Measurements from ENCODE around the gene ACTN1. TPM values are rescaled to one million over a fixed set of nuclear protein-coding genes. Genes with fewer than 3 reads are reported as not detected.

Gene ACTN1
- total RNA-seq, 1 donor from 2014 or later = 27.9 TPM

- intact Hi-C loops (cut with micrococcal nuclease) = no loop called here
- H3K4me1 Mint-ChIP-seq (ENCODE audit: low read depth) = no peaks in the 10 kb centered on the region
- DNase-seq (ENCODE audit: low spot score) = no peak
- peaks cover 3% of the 10 kb centered on the region for H3K27me3 Mint-ChIP-seq (ENCODE audit: insufficient read depth)
- no peak overlapping the region for H3K27ac Mint-ChIP-seq
- no peaks in the 10 kb centered on the region for H3K36me3 Mint-ChIP-seq (ENCODE audit: low read depth)
- no peak overlapping the region for H3K4me3 Mint-ChIP-seq
- H3K9me3 Mint-ChIP-seq = no peaks in the 10 kb centered on the region
Measured at GRCh38 chr14:69004731-69005431, 25.8 kb upstream of the ACTN1 start.

GRCh38 chr14:69003626-69004025 lies 24.5 kb upstream of the ACTN1 start:
- no peak overlapping the region for H3K27ac Mint-ChIP-seq

DNA sequence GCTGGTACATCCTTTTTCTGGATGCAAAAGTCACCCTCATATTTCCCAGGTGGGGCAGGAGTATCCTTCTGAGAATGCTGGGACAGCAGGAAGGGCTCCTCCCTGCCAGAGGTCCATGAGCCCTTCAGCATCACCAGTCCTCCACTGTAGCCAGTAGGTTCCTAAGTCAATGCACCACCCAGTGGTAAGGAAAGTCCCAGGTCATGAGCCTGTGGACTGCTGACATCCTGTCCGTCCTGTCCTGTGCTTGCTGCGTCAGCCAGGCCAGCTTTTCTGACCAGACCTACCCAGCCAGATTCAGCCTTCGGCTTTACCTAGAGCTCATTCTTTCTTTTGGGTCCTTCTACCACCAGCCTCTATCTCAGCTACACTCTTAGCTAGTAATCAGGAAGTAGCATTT lies 23.0 kb upstream of the ACTN1 start:
- Mint-ChIP-seq H3K27me3 (ENCODE audit: insufficient read depth) (peaks cover 7% of the 10 kb centered on the region), H3K4me3 (no peak overlapping the region), H3K4me1 (ENCODE audit: low read depth) (no peaks in the 10 kb centered on the region), H3K27ac (no peak overlapping the region), H3K9me3 (no peaks in the 10 kb centered on the region), H3K36me3 (ENCODE audit: low read depth) (no peaks in the 10 kb centered on the region)
- intact Hi-C loops (cut with micrococcal nuclease) = no loop called here
- DNase-seq (ENCODE audit: low spot score) = no peak

More at GRCh38 chr14:69003626-69004025, 24.5 kb upstream of the ACTN1 start:
- intact Hi-C loops (cut with micrococcal nuclease) = no loop called here
- Mint-ChIP-seq H3K27me3 (ENCODE audit: insufficient read depth) (peaks cover 7% of the 10 kb centered on the region), H3K9me3 (no peaks in the 10 kb centered on the region), H3K4me1 (ENCODE audit: low read depth) (no peaks in the 10 kb centered on the region), H3K36me3 (ENCODE audit: low read depth) (no peaks in the 10 kb centered on the region), H3K4me3 (no peak overlapping the region)
- no peak for DNase-seq (ENCODE audit: low spot score)

GRCh38 chr14:69001375-69001774 lies 22.3 kb upstream of the ACTN1 start:
- Mint-ChIP-seq H3K27ac (no peak overlapping the region), H3K9me3 (no peaks in the 10 kb centered on the region), H3K36me3 (ENCODE audit: low read depth) (no peaks in the 10 kb centered on the region), H3K4me3 (no peak overlapping the region), H3K27me3 (ENCODE audit: insufficient read depth) (peaks cover 7% of the 10 kb centered on the region), H3K4me1 (ENCODE audit: low read depth) (no peaks in the 10 kb centered on the region)
- DNase-seq (ENCODE audit: low spot score) = no peak
- intact Hi-C loops (cut with micrococcal nuclease) = no loop called here

DNA sequence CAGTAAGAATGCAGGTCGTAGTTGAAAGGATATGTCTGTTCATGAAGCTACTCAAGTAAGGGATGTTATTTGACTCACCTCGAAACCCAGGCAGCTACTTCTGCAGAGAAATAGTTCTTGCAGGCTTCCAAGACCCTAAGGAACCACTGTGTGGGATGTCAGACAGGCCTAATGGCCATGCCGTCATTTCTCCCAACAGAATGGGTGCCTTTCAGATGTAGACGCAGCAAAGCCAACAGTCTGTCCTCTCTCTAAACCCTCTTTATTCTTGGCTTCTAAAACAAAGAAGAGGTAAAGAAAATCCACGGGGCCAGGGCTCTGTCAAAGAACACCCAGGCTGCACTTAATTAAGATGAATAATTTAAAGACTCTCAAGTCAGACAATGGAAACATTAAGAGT lies 19.0 kb upstream of the ACTN1 start:
- H3K4me3 Mint-ChIP-seq = no peak overlapping the region
- peaks cover 22% of the 10 kb centered on the region for H3K4me1 Mint-ChIP-seq (ENCODE audit: low read depth)
- intact Hi-C loops (cut with micrococcal nuclease) = no loop called here
- peaks cover 15% of the 10 kb centered on the region for H3K9me3 Mint-ChIP-seq
- H3K36me3 Mint-ChIP-seq (ENCODE audit: low read depth) = no peaks in the 10 kb centered on the region
- peaks cover 4% of the 10 kb centered on the region for H3K27me3 Mint-ChIP-seq (ENCODE audit: insufficient read depth)
- DNase-seq (ENCODE audit: low spot score) = no peak
- no peak overlapping the region for H3K27ac Mint-ChIP-seq

GRCh38 chr14:68995731-68996130 lies 16.6 kb upstream of the ACTN1 start:
- H3K36me3 Mint-ChIP-seq (ENCODE audit: low read depth) = no peaks in the 10 kb centered on the region
- H3K9me3 Mint-ChIP-seq = peaks cover 15% of the 10 kb centered on the region
- DNase-seq (ENCODE audit: low spot score) = no peak
- H3K4me1 Mint-ChIP-seq (ENCODE audit: low read depth) = peaks cover 22% of the 10 kb centered on the region
- intact Hi-C loops (cut with micrococcal nuclease) = no loop called here
- H3K27ac Mint-ChIP-seq = no peak overlapping the region
- no peak overlapping the region for H3K4me3 Mint-ChIP-seq
- H3K27me3 Mint-ChIP-seq (ENCODE audit: insufficient read depth) = peaks cover 7% of the 10 kb centered on the region

DNA sequence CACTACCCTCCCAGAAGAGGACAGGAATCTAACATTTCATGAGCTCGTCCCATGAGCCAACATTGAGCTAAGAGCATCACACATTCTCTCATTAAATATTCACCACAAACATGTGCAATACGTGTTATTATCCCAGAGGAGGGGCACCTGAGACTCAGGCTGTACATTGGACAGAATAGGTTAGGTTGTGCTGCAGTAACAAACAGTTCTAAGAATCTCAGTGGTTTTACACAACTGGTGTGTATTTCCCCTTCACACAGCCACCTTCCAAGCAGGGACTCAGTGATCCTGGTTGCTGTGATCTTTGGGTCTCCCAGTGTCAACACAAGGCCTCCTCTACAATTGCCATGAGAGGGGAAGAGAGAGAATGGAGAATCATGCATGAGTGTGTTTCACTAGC lies 15.0 kb upstream of the ACTN1 start:
- H3K36me3 Mint-ChIP-seq (ENCODE audit: low read depth) = no peaks in the 10 kb centered on the region
- peaks cover 22% of the 10 kb centered on the region for H3K4me1 Mint-ChIP-seq (ENCODE audit: low read depth)
- peaks cover 13% of the 10 kb centered on the region for H3K27me3 Mint-ChIP-seq (ENCODE audit: insufficient read depth)
- H3K27ac Mint-ChIP-seq = no peak overlapping the region
- peaks cover 15% of the 10 kb centered on the region for H3K9me3 Mint-ChIP-seq
- no peak overlapping the region for H3K4me3 Mint-ChIP-seq
- intact Hi-C loops (cut with micrococcal nuclease) = no loop called here
- DNase-seq (ENCODE audit: low spot score) = no peak

DNA sequence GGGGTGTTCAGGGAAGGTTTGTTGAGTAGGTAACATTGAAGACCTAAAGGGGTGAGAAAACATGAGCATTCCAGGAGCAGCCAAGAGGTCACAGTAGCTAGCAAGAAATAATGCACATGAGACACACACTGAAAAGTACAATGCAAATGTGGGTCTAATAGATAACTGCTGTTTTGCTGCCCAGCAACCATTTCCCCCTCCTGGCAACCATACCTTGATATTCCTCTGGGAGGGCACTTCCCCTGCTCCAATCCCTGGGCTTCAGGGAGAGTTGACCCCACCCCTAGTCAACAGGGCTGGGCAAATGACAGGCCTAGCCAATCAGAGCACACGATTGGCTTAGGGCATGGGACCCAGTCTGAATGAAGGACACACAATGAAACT lies 8.5 kb upstream of the ACTN1 start:
- H3K27ac Mint-ChIP-seq = no peak overlapping the region
- no peaks in the 10 kb centered on the region for H3K9me3 Mint-ChIP-seq
- no peaks in the 10 kb centered on the region for H3K36me3 Mint-ChIP-seq (ENCODE audit: low read depth)
- H3K4me3 Mint-ChIP-seq = no peak overlapping the region
- H3K27me3 Mint-ChIP-seq (ENCODE audit: insufficient read depth) = peaks cover 23% of the 10 kb centered on the region
- H3K4me1 Mint-ChIP-seq (ENCODE audit: low read depth) = no peaks in the 10 kb centered on the region
- DNase-seq (ENCODE audit: low spot score) = no peak
- intact Hi-C loops (cut with micrococcal nuclease) = no loop called here

- Mint-ChIP-seq H3K36me3 (ENCODE audit: low read depth) (no peaks in the 10 kb centered on the region), H3K27me3 (ENCODE audit: insufficient read depth) (peaks cover 26% of the 10 kb centered on the region), H3K27ac (no peak overlapping the region), H3K4me1 (ENCODE audit: low read depth) (no peaks in the 10 kb centered on the region), H3K4me3 (no peak overlapping the region), H3K9me3 (no peaks in the 10 kb centered on the region)
- no peak for DNase-seq (ENCODE audit: low spot score)
- intact Hi-C loops (cut with micrococcal nuclease) = no loop called here
Measured at GRCh38 chr14:68986926-68987652, 8.0 kb upstream of the ACTN1 start.

GRCh38 chr14:68986225-68986624 lies 7.1 kb upstream of the ACTN1 start:
- intact Hi-C loops (cut with micrococcal nuclease) = no loop called here
- Mint-ChIP-seq H3K27ac (no peak overlapping the region), H3K9me3 (no peaks in the 10 kb centered on the region), H3K36me3 (ENCODE audit: low read depth) (no peaks in the 10 kb centered on the region), H3K4me3 (no peak overlapping the region), H3K4me1 (ENCODE audit: low read depth) (no peaks in the 10 kb centered on the region), H3K27me3 (ENCODE audit: insufficient read depth) (peaks cover 34% of the 10 kb centered on the region)
- DNase-seq (ENCODE audit: low spot score) = no peak

- intact Hi-C loops (cut with micrococcal nuclease) = no loop called here
- peaks cover 5% of the 10 kb centered on the region for H3K4me1 Mint-ChIP-seq (ENCODE audit: low read depth)
- no peak overlapping the region for H3K27ac Mint-ChIP-seq
- no peaks in the 10 kb centered on the region for H3K9me3 Mint-ChIP-seq
- no peak overlapping the region for H3K4me3 Mint-ChIP-seq
- no peaks in the 10 kb centered on the region for H3K36me3 Mint-ChIP-seq (ENCODE audit: low read depth)
- no peak for DNase-seq (ENCODE audit: low spot score)
- peaks cover 38% of the 10 kb centered on the region for H3K27me3 Mint-ChIP-seq (ENCODE audit: insufficient read depth)
Measured at GRCh38 chr14:68984686-68985085, 5.6 kb upstream of the ACTN1 start.

- intact Hi-C loops (cut with micrococcal nuclease) = no loop called here
- Mint-ChIP-seq H3K27ac (no peak overlapping the region), H3K36me3 (ENCODE audit: low read depth) (no peaks in the 10 kb centered on the region), H3K27me3 (ENCODE audit: insufficient read depth) (peaks cover 32% of the 10 kb centered on the region), H3K4me3 (no peak overlapping the region), H3K4me1 (ENCODE audit: low read depth) (peaks cover 5% of the 10 kb centered on the region), H3K9me3 (no peaks in the 10 kb centered on the region)
- no peak for DNase-seq (ENCODE audit: low spot score)
Measured at GRCh38 chr14:68983191-68983590, 4.1 kb upstream of the ACTN1 start.

GRCh38 chr14:68982581-68982980 lies 3.5 kb upstream of the ACTN1 start:
- no peaks in the 10 kb centered on the region for H3K9me3 Mint-ChIP-seq
- DNase-seq (ENCODE audit: low spot score) = no peak
- H3K36me3 Mint-ChIP-seq (ENCODE audit: low read depth) = no peaks in the 10 kb centered on the region
- H3K27me3 Mint-ChIP-seq (ENCODE audit: insufficient read depth) = peaks cover 32% of the 10 kb centered on the region
- H3K27ac Mint-ChIP-seq = no peak overlapping the region
- intact Hi-C loops (cut with micrococcal nuclease) = no loop called here
- no peak overlapping the region for H3K4me3 Mint-ChIP-seq
- peaks cover 5% of the 10 kb centered on the region for H3K4me1 Mint-ChIP-seq (ENCODE audit: low read depth)

Data from activated T-helper 1 cell treated with anti-CD3 and anti-CD28 coated beads, Interleukin-12 subunit alpha, Interleukin-12 subunit beta, Interleukin-2, Interleukin-4 antibody, amounts not matched to agents 30 ng/mL and 10 ng/mL and 1 ng/mL, durations not matched to agents 14 hours and 24 hours and 36 hours (primary cell).